GM19455 (cell line): ENCODE data around the gene WTAP.
"Not testable (repeated sequence)": the region's sequence is repeated elsewhere in the genome, so short reads cannot be mapped to it uniquely, and the experiment has no call there.

Experiments used
- ATAC-seq: cut with Tn5 transposase; IDR thresholded peaks from one replicate; pipeline ENCODE4 v1.9.1; 2021; ENCODE audit not compliant: unreplicated experiment

The WTAP gene

DNA sequence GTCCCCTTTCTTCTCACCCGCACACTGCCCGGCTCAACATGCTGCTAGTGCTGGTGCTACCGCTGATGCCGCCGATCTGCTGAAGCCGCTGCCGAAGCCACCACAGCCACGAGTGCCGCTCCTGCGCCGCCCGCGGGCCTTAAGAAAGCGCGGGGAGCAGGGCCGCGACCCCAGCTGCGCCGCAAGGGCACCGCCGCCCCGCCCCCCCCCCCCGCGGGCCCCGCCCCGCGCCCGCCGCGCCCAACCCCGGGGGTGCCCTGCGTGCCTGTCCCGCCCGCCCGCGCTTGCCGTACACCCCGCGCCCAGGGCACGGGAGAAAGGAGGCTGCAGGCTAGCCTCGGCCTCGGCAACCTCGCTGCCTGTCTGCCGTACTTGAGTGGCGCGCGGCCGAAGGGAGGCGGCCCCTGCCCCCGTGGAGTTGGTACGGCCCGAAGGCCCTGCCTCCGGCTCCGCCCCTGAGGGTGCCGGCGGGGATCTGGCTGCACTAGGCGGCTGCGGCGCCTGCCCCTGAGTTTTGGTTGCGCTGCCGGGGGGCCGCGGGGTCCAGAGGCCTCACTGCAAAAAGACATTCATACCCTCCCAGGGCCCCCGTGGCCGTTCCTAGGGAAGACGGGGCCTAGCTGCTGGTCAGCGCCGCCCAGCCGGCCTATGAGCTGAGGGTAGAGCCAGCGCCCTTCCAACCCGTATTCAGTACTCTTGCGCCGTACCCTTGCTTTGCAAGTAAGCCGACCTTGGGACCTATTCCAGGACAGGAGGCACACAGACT is 34.0 kb upstream of the WTAP start, which contains the start of gene SOD2:
Gene SOD2 (minus strand): TSS at position 114 of the 766 bp plus-strand sequence. CDS start 74 bp downstream, at position 40.
- peak; percentile 80 for ATAC-seq

DNA sequence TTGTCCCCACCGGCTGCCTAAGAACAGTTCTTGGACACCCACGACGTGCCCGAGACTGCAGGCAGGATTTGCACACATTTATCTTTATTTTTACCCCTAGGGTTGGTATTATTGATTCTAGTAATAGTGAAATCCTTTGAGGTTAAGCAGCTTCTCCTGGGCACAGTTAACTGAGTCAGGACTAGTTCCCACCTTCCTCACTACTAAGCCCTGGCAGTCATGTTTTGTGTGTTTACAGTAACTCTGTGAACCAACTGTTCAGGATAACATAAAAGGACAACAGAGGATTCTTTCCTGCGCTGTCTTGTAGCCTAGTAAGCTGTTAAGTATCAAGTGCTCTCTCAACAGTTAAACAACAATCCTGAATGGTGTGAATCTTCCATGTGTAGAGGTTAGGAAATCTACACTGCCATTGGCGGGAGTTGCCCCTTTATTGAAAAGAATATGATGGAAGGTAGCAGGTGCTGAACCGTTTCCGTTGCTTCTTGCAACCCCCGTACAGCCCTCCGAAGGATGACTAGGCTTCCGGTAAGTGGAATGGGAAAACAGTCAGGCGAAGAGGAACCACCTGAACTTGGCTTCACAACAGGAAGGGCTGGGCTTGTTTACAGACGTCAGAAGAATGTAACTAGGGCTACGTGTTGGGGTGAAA is 33.3 kb upstream of the WTAP start:
- peak; percentile 2 for ATAC-seq

- no peak for ATAC-seq
These were observed 31.3 kb upstream of the WTAP start for GRCh38 chr6:159695984-159696383.

DNA sequence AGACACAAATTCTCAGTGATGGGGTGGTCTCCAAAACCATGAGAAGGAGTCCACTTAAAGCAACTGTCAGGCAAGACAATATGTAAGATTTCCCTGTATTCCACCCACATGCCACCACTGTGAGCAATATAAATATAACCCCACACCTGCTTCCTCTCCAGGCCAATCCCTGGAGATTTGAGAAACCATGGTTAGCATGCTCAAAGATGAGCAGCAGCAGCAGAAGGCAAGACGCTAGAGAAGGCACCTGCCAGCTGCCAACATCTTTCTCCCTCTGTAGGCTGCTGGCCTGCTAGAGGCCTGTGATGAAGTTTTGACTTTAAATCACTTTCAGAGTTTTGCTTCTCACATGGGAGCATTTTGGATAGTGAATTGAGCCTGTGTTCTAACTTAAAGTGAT is 26.3 kb upstream of the WTAP start:
- no peak for ATAC-seq

DNA sequence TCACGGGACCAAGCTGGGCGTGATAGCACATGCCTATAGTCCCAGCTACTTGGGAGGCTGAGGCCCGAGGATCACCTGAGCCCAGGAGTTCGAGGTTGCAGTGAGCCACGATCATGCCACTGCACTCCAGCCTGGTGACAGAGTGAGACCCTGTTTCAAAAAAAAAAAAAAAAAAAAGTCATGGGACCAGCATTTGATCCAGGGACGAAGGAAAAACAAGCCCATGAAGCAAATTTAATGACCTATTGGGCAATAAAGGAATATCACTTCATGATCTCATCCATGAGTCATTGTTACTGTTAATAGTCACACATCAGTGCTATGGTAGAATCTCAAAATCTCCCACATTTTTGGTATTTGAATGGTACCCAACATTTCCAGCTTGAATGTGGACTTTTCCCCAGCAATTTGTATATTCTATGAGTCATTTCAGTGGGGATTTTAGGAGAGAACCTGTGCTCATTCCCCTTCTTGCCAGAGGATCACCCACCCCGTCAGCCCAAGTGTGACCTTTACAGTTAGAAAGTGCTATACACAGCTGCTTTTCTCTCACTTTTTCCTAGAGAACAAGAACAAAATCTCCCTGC is 25.8 kb upstream of the WTAP start:
- no peak for ATAC-seq

- not testable (repeated sequence) for ATAC-seq
These were observed 16.7 kb upstream of the WTAP start for GRCh38 chr6:159710603-159711002.

GRCh38 chr6:159712389-159712788 is 14.9 kb upstream of the WTAP start:
- not testable (repeated sequence) for ATAC-seq

GRCh38 chr6:159713984-159714383 is 13.3 kb upstream of the WTAP start:
- no peak for ATAC-seq

DNA sequence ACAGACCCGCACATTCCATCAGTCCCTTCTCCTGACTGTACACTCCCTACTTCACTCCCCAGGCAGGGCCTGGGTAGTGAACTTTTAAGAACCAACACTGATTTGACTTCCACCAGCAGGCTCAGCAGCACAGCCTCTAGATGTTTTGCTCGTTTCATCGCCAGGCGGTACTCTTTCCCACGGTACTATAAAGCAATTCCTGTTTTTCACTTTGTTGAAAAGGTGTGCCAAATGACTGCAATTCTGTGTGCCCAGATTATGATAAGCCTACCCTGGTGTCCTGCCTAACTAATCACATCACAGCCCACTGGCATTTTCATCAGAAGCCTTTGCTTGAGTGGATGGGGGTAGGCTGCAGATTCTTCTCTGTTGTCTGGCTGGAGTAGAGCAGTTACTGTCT is 12.9 kb upstream of the WTAP start:
- ATAC-seq = no peak

DNA sequence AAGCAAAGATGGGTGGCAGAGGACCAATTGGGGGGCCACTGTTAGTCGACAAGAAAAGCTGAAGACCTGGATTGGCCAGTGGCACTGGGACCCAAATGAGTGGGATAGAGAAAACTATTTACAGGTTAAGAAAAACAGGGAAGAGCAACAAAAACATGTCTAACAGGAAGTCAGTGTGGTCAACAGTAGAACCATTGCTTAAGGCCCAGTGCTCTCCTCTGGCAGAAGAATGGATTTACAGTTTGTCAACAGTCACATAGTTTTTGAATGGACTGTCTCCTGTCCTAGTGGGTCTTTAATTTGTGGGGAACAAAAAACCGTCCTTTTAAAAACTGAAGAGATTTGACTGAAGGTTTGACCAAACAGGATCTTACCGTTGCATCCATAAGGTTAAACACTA is 12.1 kb upstream of the WTAP start:
- ATAC-seq = no peak

DNA sequence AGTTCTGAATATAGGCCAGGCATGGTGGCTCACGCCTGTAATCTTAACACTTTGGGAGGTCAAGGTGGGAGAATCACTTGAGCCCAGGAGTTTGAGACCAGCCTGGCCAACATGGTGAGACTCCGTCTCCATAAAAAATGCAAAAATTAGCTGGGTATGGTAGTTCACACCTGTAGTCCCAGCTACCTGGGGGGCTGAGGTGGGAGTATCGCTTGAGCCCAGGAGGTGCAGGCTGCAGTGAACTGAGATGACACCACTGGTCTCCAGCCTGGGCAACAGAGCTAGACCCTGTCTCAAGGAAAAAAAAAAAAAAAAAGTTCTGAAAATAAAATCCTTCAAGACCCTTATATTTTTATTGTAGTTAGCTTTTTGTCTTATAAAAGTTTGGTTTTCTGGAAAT is 11.7 kb upstream of the WTAP start:
- ATAC-seq = no peak

DNA sequence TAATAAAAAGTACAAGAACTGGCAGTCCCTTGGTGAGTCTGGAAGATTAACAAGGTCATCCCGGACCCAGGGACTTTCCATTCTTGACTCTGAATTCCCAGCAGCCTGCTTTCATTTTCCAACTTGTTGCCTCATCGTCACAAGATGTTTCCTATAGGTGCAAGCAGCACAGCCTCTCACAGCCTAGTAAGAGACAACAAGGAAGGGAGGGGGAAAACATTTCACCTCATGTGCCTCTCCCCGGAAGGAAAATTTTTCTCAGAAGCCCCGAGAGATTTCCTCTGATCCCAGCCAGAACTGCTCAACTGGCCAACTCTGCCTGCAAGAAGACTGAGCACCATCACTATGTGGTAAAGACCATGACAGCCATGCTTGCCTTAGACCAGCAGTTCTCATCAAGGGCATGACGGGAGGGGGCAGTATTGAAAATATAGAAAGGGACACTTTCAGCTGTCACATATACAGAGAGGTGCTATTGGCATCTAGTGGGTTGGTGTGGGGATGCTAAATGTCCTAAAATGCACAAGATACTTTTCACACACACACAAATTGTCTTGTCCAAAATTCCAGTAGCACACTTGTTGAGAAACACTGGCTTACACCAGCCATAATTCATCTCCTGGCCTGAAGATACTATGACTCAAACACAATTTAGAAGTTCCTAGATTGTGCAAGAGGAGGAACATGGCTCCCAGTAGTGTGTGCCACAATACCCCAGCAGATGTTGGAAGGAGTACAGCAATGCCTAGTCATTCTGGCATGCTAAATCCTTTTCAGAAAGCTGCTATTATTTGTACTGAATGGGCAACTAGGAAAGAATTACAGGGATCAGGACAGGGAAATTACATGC is 10.8 kb upstream of the WTAP start:
- no peak for ATAC-seq

DNA sequence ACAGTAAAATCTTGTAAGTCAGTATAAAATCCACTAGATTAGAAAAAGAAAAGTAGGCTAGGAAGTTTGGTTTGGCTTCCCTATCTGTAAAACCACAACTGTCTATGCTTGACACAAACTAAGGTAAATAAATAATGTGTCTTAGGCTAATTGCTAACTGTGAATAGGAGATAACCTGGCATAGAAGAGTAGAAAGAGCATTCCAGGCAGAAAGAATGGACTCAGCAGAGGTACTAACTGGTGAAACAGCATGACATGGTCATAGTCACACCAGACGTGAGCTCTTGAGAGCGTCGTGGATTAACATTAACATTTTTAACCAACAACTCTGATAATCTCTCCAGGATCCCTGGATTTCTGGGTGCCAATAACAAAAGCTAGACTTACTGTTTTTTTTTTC is 8.7 kb upstream of the WTAP start:
- ATAC-seq = no peak

- ATAC-seq = no peak
These were observed 8.0 kb upstream of the WTAP start for GRCh38 chr6:159719287-159719686.

GRCh38 chr6:159720708-159721107 is 6.6 kb upstream of the WTAP start:
- ATAC-seq = no peak

DNA sequence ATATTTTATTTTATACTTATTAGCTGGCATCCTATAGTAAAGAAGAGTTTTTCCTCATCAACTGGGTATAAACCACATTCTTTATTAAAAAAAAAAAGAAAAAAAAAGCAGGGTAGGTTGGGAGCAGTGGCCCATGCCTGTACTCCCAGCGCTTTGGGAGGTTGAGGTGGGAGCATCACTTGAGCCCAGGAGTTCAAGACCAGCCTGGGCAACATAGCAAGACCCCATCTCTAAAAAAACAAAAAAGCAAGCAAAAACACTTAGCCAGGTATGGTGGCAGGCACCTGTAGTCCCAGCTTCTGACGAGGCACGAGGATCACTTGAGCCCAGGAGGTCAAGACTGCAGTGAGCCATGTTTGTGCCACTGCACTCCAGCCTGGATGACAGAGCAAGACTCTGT is 5.3 kb upstream of the WTAP start:
- not testable (repeated sequence) for ATAC-seq

DNA sequence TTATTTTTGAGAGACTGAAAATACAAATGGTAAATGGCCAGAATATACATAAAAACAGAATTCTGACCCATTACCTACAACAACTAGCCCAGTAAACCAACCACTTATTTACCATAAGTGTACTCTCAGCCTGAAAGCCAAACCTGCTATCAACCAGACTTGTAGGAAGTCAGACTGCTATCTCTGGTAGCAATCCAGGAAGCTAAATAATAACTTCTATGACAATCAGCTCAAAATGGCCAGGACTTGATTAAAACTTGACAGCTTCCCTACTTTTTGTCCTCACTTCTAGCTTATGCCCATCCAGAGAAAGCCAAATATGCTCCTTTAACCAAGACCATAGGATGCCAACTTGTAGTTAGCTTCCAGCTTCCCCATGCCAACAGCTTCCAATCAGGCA is 4.7 kb upstream of the WTAP start:
- ATAC-seq = no peak

GRCh38 chr6:159723259-159723658 is 4.0 kb upstream of the WTAP start:
- ATAC-seq = no peak

- no peak for ATAC-seq
These were observed 2.5 kb upstream of the WTAP start for GRCh38 chr6:159724778-159725177.

DNA sequence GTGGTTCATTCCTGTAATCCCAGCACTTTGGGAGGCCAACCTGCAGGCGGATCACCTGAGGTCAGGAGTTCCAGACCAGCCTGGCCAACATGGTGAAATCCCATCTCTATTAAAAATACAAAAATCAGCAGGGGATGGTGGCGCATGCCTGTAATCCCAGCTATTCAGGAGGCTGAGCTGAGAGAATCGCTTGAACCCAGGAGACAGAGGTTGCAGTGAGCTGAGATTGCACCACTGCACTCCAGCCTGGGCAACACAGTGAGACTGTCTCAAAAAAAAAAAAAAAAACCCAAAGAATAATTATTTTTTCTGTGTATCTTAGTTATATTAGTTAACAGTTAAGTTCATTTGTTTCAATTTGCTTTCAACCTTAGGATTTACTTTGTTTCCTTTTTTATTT is 2.1 kb upstream of the WTAP start:
- not testable (repeated sequence) for ATAC-seq

- peak; percentile 25 for ATAC-seq
These were observed 920 bp upstream of the WTAP start for GRCh38 chr6:159726255-159726917.
